Mucosa of descending colon (tissue), 3 donors: ENCODE results near the gene MBD1. TPM values are rescaled to one million over a fixed set of nuclear protein-coding genes. Genes with fewer than 3 reads are reported as not detected.

ENCODE experiments used
- ATAC-seq: fragments of 200-7000 bp; cut with Tn5 transposase; one replicate; pipeline ENCODE4 v1.9.1; 2020; ENCODE audit warnings: mild to moderate bottlenecking, moderate library complexity
- DNase-seq, 3 donors: peaks; one replicate each; pipeline ENCODE4 v3.0.0-alpha.2; 2020
- H3K36me3 ChIP-seq: fragments of 200-600 bp; one replicate; pipeline ENCODE4 v1.8.0; 2021; ENCODE audit warnings: low read depth, mild to moderate bottlenecking
- H3K4me1 ChIP-seq: fragments of 200-600 bp; one replicate; pipeline ENCODE4 v1.8.0; 2021; ENCODE audit warnings: low read depth, mild to moderate bottlenecking
- H3K4me3 ChIP-seq: fragments of 200-600 bp; one replicate; pipeline ENCODE4 v1.8.0; 2021; ENCODE audit warnings: mild to moderate bottlenecking
- H3K9me3 ChIP-seq: fragments of 200-600 bp; one replicate; pipeline ENCODE4 v1.8.0; 2021; ENCODE audit warnings: mild to moderate bottlenecking
- CTCF ChIP-seq: fragments of 200-600 bp; IDR thresholded peaks from one replicate; pipeline ENCODE4 v1.8.0; 2022; ENCODE audit warnings: antibody characterized with exemption, mild to moderate bottlenecking
- intact Hi-C, 2 donors: fragments of 100-400 bp; cut with DNase I in 1 of 2; cut with micrococcal nuclease in 1 of 2; formaldehyde crosslinking; loops; one replicate each; pipeline versions ENCODE4 v1.11.0 to v1.11.1; 2022; cut with DNase I, micrococcal nuclease
- long read RNA-seq, 2 donors: library from polyadenylated mRNA; unstranded; transcript quantifications; one replicate each; pipeline ENCODE4 v2.0.0, GENCODE V29; 2019 to 2021
- total RNA-seq, 3 donors: library from RNA; stranded (reverse); fragmentation: NEBNext Ultra II Directional in 2 of 3; extraction: Animal tissue kit (Norgen Biotek cat#: 25700) in 2 of 3; gene quantifications; one replicate each; pipeline versions ENCODE4 v1.2.1 to v1.2.4, GENCODE V29; 2021 to 2023
- donor health status: DM: no; HTN: no; CAD: no; lungs with moderate emphysema.
- donor health status: DM: no; HTN: no; CAD: no.
- donor health status: DM: no; HTN: yes; CAD: no.

The MBD1 gene
- total RNA-seq: 10 to 100 TPM; 71.4 to 90.2 (median 75.1) TPM
- long read RNA-seq, donor 1, full-length matches to known transcripts: 24 of 99 reads
- long read RNA-seq, donor 1, partial matches to known transcripts: 35 of 99 reads
- long read RNA-seq, donor 1, other reads (novel, unspliced or antisense): 40 of 99 reads
- long read RNA-seq, donor 2, full-length matches to known transcripts: 5 of 17 reads
- long read RNA-seq, donor 2, partial matches to known transcripts: 1 of 17 reads
- long read RNA-seq, donor 2, other reads (novel, unspliced or antisense): 11 of 17 reads

DNA sequence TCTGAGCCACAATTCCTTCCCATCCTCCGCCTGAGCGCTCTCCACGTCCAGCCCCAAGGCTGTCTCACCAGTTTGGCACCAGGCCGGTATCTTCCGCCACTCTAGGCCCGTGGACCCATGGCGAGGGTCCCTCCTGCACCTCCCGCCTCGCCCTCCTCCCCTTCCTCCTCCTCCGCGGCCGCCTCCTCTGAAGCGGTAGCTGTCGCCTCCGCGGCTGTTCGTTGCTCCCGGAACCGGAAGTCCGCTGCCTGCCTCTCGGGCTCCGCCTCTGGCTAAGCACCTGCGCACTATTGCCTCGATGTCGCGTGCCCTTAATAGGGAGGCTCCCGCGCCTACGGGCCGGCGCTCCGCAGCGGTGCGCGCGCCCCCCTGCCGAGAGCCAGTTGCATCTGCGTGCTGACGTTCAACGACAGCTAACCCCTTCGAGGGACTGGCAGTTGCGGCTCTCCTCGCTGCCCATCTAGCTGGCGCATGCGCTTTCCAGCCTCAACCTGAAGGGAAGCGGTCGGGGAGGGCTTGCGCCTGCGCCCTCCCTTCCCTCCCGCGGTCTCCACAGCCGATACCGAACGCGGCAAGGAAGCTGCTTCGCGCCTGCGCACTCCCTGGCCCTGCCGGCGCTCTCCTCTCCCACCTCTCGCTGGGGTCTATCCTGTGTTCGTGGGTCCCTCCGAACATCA lies at the start of gene MBD1:
Gene MBD1, minus strand, starts transcription at position 229 of the 677 bp plus-strand sequence. CDS start 1,531 bp downstream, outside the sequence.
- H3K36me3 ChIP-seq: peaks cover 8% of the 10 kb centered on the region
- H3K4me1 ChIP-seq: peaks cover 26% of the 10 kb centered on the region
- no peaks in the 10 kb centered on the region for H3K9me3 ChIP-seq
- H3K4me3 ChIP-seq: peak within 1 kb of the TSS; percentile 92
- ATAC-seq: peak; percentile 95
- DNase-seq: peak; percentile 96 to 99 (median 97)
- intact Hi-C loops: no loop called here
- TF ChIP-seq CTCF: no peak

DNA sequence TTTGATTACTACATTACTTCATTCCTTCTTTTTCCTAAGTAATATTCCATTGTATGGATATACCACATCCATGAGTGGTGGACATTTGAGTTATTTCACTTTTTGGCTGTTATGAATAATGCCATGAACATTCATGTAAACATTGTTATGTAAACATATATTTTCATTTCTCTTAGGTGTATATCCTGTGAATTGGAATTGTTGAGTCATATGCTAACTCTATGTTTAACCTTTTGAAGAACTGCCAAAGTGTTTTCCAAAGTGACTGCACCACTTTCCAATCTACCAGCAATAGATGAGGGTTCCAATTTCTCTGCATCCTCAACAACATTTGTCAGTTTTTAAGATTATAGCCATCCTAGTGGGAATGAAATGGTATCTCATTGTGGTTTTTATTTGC lies 48.9 kb upstream of the MBD1 start:
- DNase-seq (no peak), ATAC-seq (no peak)
- intact Hi-C loops: no loop called here
- H3K36me3 ChIP-seq: no peaks in the 10 kb centered on the region
- no peak for TF ChIP-seq CTCF
- H3K4me1 ChIP-seq: no peaks in the 10 kb centered on the region
- no peaks in the 10 kb centered on the region for H3K9me3 ChIP-seq
- H3K4me3 ChIP-seq: no peak overlapping the region

GRCh38 chr18:50327983-50328382 lies 46.7 kb upstream of the MBD1 start:
- ATAC-seq (no peak), DNase-seq (no peak)
- intact Hi-C loops: no loop called here
- no peak overlapping the region for H3K4me3 ChIP-seq
- no peak for TF ChIP-seq CTCF
- no peaks in the 10 kb centered on the region for H3K36me3 ChIP-seq
- H3K9me3 ChIP-seq: no peaks in the 10 kb centered on the region
- no peaks in the 10 kb centered on the region for H3K4me1 ChIP-seq

DNA sequence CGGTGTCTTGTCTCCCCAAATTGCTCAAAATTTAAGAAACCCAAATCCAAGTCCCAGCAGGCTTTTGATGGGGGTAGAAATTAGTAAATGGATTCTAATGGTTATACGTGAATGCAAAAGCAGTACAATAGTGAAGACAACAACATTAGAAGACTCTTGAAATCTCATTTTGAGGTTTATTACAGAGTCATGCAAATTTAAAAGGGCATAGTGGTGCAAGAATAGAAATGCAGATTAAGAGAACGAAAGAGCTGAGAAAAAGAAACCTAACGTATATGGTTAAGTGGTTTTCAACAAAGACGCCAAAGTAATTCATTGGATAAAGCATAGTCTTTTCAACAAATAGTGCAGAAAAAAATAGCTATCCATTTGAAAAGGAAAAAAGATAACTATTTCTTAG lies 39.4 kb upstream of the MBD1 start:
- no peak for TF ChIP-seq CTCF
- DNase-seq (no peak), ATAC-seq (no peak)
- H3K9me3 ChIP-seq: no peaks in the 10 kb centered on the region
- no peak overlapping the region for H3K4me3 ChIP-seq
- no peaks in the 10 kb centered on the region for H3K36me3 ChIP-seq
- intact Hi-C loops: no loop called here
- no peaks in the 10 kb centered on the region for H3K4me1 ChIP-seq

- intact Hi-C loops: no loop called here
These were observed 34.0 kb upstream of the MBD1 start for GRCh38 chr18:50315100-50315871.

More at GRCh38 chr18:50315100-50315871, 34.0 kb upstream of the MBD1 start:
- Histone ChIP-seq H3K9me3 (no peaks in the 10 kb centered on the region), H3K36me3 (no peaks in the 10 kb centered on the region), H3K4me1 (no peaks in the 10 kb centered on the region), H3K4me3 (no peak overlapping the region)
- peak; percentile 35 for ATAC-seq
- no peak for DNase-seq
- TF ChIP-seq CTCF: no peak
